ENCODE measurements around the gene MEX3A.

The MEX3A gene

DNA sequence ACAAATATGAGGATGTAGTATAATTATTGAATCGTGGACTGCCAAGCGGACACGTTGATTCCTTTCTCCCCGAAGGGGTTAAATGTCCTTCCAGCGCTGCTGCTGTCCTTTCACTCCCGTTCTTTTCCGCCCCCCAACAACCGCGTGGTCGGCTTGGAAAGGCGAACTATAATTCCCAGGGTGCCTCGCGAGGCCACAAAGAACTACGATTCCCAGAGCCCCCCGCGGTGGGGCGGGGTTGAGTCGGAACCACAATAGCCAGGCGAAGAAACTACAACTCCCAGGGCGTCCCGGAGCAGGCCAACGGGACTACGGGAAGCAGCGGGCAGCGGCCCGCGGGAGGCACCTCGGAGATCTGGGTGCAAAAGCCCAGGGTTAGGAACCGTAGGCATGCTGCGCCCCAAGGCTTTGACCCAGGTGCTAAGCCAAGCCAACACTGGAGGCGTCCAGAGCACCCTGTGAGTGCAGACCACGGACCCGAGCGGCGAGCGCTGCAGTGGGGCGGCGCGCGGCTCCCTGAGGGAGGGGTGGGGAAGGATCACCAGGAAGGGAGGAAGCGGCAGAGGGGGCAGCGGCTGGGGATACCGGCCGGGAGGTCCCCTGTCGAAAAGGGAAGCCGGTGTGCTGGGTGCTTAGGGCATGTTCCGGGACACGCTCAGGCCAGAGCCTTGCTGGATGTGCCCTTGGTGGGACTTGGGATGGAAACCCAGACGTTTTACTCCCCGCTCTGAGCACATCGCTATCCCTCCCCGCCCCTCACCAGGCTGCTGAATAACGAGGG, 27.6 kb downstream of the MEX3A start, which contains the start of gene LAMTOR2:
Gene LAMTOR2 (plus strand): TSS at position 283 of the 781 bp plus-strand sequence. CDS start 108 bp downstream, at position 391.
- Histone ChIP-seq H3K27ac (peak within 1 kb of the TSS; percentile 99), H3K36me3 (ENCODE audit: insufficient read depth, low read length) (peaks cover 9% of the 10 kb centered on the region; the same call in 1 of the 2 replicates), H3K4me3 (peak within 1 kb of the TSS; percentile 97), H3K9ac (ENCODE audit: insufficient read length) (peak within 1 kb of the TSS; percentile 96), H3K9me3 (ENCODE audit: low read depth, low read length) (no peaks in the 10 kb centered on the region)
- TF ChIP-seq EZH2 (IDR thresholded peaks at IDR 0.05) (no peak), POLR2AphosphoS5 (IDR thresholded peaks at IDR 0.05; ENCODE audit: borderline replicate concordance, low read depth, low read length) (peak; percentile 86), FOXP2 (optimal IDR thresholded peaks at IDR 0.05; ENCODE audit: control extremely low read depth, extremely low read length, insufficient read depth) (peak; percentile 69)
- peak; percentile 75 for DNase-seq (ENCODE audit: low read depth, low spot score)

DNA sequence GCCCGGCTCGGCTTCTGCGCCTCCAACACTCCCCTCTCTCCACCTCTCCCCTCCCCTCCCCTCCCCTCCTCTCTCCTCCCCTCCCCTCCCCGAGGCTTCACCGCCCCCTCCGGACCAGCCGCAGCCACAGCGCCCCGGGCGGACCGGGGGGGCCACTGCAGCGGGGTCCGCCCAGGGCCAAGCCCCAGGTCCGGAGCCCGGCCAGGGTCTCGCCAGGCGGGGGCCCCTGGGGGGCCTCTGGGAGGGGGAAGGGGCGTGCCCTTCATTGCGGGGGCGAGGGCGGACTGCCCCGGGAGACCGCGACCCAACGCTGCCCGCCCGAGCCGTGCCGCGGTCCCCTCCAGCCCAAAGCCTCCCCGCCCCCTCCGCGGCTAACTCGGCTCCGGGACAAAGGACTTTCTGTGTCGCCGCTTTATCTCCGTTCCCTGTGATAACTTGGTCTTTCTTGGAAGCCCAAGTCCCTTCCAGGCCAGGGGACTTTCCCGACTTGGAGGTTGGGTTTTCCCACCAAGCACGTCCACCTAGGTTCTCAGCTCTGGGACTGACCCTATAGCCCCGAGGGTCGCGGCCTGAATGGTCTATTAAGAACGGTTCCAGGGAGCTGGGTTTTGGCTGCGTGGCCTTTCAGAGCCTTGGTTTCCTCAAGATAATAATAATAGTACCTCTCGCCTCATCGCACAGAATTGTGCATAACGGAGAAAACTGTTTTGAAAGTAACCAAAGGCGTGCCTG, 28.3 kb downstream of the MEX3A start, which contains the start of gene UBQLN4:
Gene UBQLN4 (minus strand): TSS at position 31 of the 732 bp plus-strand sequence. CDS start 97 bp downstream, outside the sequence.
- peak within 1 kb of the TSS; percentile 96 for H3K9ac ChIP-seq (ENCODE audit: insufficient read length)
- DNase-seq (ENCODE audit: low read depth, low spot score): no peak
- peak within 1 kb of the TSS; percentile 97 for H3K4me3 ChIP-seq
- no peak for TF ChIP-seq POLR2AphosphoS5 (IDR thresholded peaks at IDR 0.05; ENCODE audit: borderline replicate concordance, low read depth, low read length)
- TF ChIP-seq EZH2 (IDR thresholded peaks at IDR 0.05): no peak
- TF ChIP-seq FOXP2 (optimal IDR thresholded peaks at IDR 0.05; ENCODE audit: control extremely low read depth, extremely low read length, insufficient read depth): no peak
- H3K36me3 ChIP-seq (ENCODE audit: insufficient read depth, low read length): peaks cover 15% of the 10 kb centered on the region; the same call in 1 of the 2 replicates
- H3K9me3 ChIP-seq (ENCODE audit: low read depth, low read length): no peaks in the 10 kb centered on the region
- peak within 1 kb of the TSS; percentile 99 for H3K27ac ChIP-seq

DNA sequence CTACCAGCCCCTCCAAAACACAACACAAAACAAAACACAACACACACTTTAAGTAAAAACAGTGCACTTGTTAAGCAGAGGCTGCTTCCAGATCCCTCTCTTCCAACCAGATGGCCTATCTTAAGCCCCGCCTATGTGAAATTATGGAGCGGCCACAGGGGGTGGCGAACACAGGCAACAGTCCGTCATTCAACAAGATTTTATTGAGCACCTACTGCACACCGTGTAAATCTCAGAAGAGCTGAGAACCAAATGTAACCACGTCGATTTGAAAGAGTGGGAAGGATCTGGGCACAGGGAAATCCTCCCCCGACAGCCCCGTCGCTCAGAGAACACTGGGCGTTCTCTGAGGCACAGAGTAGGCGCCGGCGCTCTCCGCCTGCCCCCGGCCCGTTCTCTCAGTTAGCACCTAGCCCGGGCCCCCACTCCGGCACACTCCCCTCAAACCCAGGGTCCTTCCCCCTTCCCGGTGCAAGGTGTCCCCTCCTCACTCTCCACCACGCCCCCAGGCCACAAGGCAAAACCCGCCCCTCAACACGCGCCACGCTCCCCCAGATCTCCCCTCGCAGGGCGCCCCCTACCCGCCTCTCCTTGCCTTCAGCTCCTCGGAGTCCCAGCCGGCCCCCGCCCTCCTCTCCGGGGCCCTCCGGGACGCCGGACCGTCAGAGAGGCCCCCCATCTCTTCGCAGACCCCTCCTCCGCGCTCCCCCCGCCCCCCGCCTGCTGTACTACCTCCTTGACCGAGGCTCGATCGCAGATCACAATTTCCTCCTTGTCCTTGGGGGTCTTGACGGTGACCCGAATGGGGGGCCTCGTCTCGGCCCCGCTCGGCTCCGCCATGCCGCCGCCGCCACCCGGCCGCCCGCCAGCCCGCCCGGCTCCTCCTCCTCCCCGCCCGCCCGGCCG, 29.1 kb downstream of the MEX3A start:
- H3K4me3 ChIP-seq: peak overlapping the region; percentile 97
- H3K9me3 ChIP-seq (ENCODE audit: low read depth, low read length): no peaks in the 10 kb centered on the region
- H3K36me3 ChIP-seq (ENCODE audit: insufficient read depth, low read length): peaks cover 23% of the 10 kb centered on the region; the same call in 1 of the 2 replicates
- H3K9ac ChIP-seq (ENCODE audit: insufficient read length): peak overlapping the region; percentile 80
- H3K27ac ChIP-seq: peak overlapping the region; percentile 56; the same call in 1 of the 2 replicates
- TF ChIP-seq FOXP2 (optimal IDR thresholded peaks at IDR 0.05; ENCODE audit: control extremely low read depth, extremely low read length, insufficient read depth) (no peak), POLR2AphosphoS5 (IDR thresholded peaks at IDR 0.05; ENCODE audit: borderline replicate concordance, low read depth, low read length) (no peak), EZH2 (IDR thresholded peaks at IDR 0.05) (no peak)
- DNase-seq (ENCODE audit: low read depth, low spot score): no peak

DNA sequence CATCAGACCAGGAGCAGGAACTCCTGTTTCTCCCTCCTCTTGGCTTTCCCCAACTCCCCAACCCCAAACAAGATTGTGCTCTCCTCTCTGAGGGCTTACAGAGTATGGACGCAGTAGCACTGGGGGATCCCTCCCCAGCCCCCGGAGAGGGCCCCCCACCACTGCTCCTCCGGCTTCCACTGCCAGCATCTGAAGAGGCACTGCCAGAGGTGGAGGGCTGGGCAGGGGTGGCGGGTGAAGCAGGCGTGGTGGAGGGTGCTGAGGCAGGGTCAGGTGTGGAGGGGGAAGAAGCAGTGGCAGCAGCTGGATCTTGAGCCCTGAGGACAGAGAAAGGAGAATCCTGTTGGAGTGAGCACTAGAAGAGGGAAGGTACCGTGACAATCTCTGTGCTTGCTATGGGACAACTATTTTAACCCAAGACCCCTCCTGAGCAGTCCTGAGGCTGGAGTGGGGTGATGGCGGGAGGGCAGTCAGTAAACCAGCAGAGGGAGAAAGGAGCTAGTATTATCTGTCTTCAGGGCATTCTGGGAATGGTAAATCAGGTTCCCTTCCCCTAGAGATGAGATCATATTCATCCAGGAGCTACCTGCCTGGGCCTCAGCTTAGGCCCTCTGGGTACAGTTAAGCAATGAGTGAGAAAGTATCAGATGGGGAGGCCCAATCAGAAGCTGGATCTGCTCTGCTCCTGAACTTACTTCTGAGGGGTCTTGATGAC, 31.1 kb downstream of the MEX3A start:
- TF ChIP-seq POLR2AphosphoS5 (IDR thresholded peaks at IDR 0.05; ENCODE audit: borderline replicate concordance, low read depth, low read length): no peak
- no peak for TF ChIP-seq EZH2 (IDR thresholded peaks at IDR 0.05)
- no peak for TF ChIP-seq FOXP2 (optimal IDR thresholded peaks at IDR 0.05; ENCODE audit: control extremely low read depth, extremely low read length, insufficient read depth)
- Histone ChIP-seq H3K27ac (no peak overlapping the region), H3K9me3 (ENCODE audit: low read depth, low read length) (no peaks in the 10 kb centered on the region), H3K36me3 (ENCODE audit: insufficient read depth, low read length) (peaks cover 26% of the 10 kb centered on the region; the same call in 1 of the 2 replicates), H3K9ac (ENCODE audit: insufficient read length) (no peak overlapping the region), H3K4me3 (no peak overlapping the region)
- DNase-seq (ENCODE audit: low read depth, low spot score): no peak

GRCh38 chr1:156050376-156050775, 31.9 kb downstream of the MEX3A start:
- no peak overlapping the region for H3K27ac ChIP-seq
- H3K4me3 ChIP-seq: no peak overlapping the region
- H3K9me3 ChIP-seq (ENCODE audit: low read depth, low read length): no peaks in the 10 kb centered on the region
- no peak overlapping the region for H3K9ac ChIP-seq (ENCODE audit: insufficient read length)
- no peak for DNase-seq (ENCODE audit: low read depth, low spot score)
- no peak for TF ChIP-seq EZH2 (IDR thresholded peaks at IDR 0.05)
- peaks cover 27% of the 10 kb centered on the region; the same call in 1 of the 2 replicates for H3K36me3 ChIP-seq (ENCODE audit: insufficient read depth, low read length)

DNA sequence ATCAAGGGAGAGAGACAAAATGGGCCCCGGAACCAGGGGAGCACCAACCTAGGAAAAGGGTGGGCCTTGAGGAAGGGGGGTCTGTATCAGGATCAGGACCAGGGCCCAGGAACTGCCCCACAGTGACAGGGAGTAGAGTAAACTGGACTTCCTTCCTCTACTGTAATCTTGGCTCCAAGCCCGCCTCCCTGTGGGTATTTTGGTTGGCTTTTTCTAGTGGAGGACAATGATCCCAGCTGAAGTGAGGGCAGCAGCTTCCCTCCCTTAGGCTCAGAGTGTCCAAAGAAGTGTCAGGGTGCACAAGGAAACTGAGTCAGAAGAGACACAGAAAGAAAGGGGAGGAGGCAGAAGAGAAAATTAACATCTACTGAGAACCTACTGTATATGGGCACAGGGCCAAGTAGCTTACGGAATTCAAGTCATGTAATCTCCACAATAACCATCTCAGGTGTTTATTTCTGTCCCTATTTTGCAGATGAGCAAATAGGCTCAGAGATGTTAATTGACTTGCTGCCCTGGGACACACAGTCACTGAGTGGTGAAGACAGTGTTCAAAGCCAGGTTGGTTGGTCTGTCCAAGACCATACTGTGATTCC, 33.5 kb downstream of the MEX3A start:
- no peak for DNase-seq (ENCODE audit: low read depth, low spot score)
- TF ChIP-seq FOXP2 (optimal IDR thresholded peaks at IDR 0.05; ENCODE audit: control extremely low read depth, extremely low read length, insufficient read depth): no peak
- no peak for TF ChIP-seq EZH2 (IDR thresholded peaks at IDR 0.05)
- TF ChIP-seq POLR2AphosphoS5 (IDR thresholded peaks at IDR 0.05; ENCODE audit: borderline replicate concordance, low read depth, low read length): no peak
- H3K4me3 ChIP-seq: no peak overlapping the region
- H3K36me3 ChIP-seq (ENCODE audit: insufficient read depth, low read length): peaks cover 40% of the 10 kb centered on the region; the same call in 1 of the 2 replicates
- no peak overlapping the region for H3K27ac ChIP-seq
- no peaks in the 10 kb centered on the region for H3K9me3 ChIP-seq (ENCODE audit: low read depth, low read length)
- no peak overlapping the region for H3K9ac ChIP-seq (ENCODE audit: insufficient read length)

GRCh38 chr1:156045076-156045475, 37.2 kb downstream of the MEX3A start:
- DNase-seq (ENCODE audit: low read depth, low spot score): no peak
- Histone ChIP-seq H3K36me3 (ENCODE audit: insufficient read depth, low read length) (peaks cover 65% of the 10 kb centered on the region; the same call in 1 of the 2 replicates), H3K9ac (ENCODE audit: insufficient read length) (no peak overlapping the region), H3K4me3 (no peak overlapping the region), H3K27ac (no peak overlapping the region), H3K9me3 (ENCODE audit: low read depth, low read length) (no peaks in the 10 kb centered on the region)
- no peak for TF ChIP-seq EZH2 (IDR thresholded peaks at IDR 0.05)
- TF ChIP-seq POLR2AphosphoS5 (IDR thresholded peaks at IDR 0.05; ENCODE audit: borderline replicate concordance, low read depth, low read length): no peak
- no peak for TF ChIP-seq FOXP2 (optimal IDR thresholded peaks at IDR 0.05; ENCODE audit: control extremely low read depth, extremely low read length, insufficient read depth)

All from SK-N-MC (cell line).